HG02970 (cell line): ENCODE measurements around the gene LRMDA.
"Not testable (repeated sequence)": the region's sequence is repeated elsewhere in the genome, so short reads cannot be mapped to it uniquely, and the experiment has no call there.

Experiments
- ATAC-seq: cut with Tn5 transposase; IDR thresholded peaks from one replicate; pipeline ENCODE4 v1.9.1; 2021; ENCODE audit warnings: mild to moderate bottlenecking, moderate library complexity, moderate number of reproducible peaks; ENCODE audit not compliant: unreplicated experiment, low FRiP score

The LRMDA gene

DNA sequence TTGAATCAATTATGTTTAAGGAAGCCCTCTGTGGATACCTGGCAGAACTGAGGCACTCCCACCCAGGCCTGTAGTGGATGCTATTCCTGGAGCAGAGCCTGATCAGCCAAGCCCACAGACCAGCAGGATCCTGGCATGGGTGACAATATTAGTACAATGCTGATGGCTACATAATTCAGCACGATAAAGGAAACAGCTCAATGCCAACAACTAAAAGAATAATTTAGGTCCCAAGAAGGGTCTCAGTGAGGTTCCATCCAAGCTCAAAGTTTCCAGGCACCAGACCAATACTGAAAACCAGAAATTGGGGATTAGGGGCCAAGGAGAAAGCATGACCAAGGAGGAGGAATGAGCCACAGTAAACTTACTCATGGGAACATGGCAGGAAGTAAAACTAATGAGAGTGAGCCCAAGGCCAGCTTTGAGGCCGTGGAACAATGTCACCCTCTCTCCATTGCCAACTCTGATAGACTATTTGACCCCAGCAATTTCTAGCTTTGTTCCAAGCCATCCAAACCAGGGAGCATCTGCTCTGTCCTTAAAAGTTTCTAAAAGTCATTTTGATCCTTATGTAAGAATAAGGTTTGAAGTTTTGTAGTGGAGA, 1123.7 kb downstream of the LRMDA start:
- ATAC-seq = no peak

DNA sequence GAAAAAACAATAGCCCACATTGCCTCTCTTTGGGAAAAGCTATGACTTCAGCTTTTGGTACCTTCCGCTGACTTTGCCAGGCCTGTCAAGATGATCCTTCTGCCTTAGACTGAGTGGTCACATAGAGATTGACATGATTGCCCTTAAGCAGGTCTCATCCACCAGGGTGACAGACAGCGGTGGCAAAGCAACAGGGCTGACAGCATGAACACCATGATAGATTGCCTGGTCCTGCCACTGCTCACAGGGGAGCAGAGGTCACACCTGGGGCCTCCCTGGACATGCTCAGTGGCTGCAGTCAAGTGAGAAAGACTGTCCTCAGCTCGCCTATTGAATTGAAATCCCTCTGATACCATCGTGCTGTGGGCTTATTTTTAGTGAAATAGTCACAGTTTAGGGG, 1125.9 kb downstream of the LRMDA start:
- ATAC-seq = no peak

DNA sequence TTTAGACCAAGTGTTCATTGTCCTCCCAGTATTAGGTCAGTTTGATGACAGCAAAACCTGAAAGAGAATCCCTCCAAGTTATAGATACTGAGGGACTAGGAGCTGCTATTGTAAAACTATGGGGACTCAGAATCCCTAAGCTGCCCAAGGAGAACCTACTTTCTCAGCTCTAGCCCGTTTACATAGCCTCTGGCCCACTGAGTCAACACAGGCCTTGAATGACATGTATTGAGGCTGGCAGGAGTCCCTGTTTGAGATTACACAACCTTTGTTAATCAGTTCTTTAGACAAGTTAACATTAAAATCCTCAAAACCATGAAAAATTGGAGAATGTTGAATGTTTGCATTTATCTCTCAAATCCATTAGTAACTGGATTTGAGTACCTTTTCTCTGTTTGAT, 1127.2 kb downstream of the LRMDA start:
- no peak for ATAC-seq

DNA sequence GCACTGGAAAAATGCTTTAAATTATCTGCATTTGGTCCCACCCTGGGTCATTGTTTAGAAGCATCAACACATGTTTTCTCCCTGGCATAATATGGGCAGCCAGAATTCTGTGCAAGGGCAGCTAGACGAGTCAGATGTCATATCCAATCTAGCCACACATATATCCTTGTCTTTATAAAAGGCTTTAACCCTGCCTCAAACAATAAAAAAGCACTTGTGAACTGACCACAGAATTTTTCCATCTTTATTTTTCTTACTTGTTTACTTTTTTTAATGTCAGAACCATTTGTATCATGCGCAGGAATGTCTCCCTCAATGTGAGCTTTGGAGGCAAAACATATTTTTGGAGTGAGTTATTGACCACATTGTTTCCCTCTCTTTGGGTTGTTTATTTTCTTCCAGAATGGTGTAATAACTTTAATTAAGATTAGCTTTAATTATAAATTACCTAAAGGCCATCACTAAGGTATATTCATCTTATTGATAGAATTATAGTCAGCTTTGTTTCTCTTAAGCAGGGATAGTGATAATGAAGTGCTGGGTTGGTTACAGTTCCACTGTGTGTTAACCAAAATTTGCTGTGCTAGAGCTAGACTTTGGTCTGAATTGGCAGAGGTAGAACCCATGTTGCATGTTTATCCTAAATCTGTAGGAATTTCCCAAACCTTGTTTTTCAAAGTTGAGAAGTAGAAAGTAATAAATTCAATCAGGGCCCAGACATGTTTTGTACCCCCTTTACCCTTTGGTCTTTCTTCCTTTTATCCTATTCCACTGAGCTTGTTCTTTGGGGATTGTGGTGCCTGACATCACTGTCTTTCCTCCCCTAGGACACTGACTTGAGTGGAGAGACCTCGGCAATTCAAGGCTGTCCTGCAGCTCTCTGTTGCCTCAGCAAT, 1127.8 kb downstream of the LRMDA start:
- no peak for ATAC-seq

DNA sequence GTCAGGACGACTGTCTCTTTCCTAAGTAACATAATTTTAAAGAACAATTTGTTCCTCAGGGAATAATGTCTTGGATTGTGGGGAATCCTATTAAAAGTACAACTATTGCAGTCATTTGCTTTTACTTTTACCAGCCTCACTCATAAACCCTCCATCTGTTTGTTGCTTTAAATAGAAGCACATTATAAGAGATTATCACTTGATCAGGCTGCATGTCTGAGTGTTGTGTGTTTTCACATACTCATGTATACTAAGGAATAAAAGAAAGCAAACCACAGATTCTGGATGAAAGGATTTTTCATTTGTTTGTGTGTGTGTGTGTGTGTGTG, 1128.4 kb downstream of the LRMDA start:
- ATAC-seq = no peak

DNA sequence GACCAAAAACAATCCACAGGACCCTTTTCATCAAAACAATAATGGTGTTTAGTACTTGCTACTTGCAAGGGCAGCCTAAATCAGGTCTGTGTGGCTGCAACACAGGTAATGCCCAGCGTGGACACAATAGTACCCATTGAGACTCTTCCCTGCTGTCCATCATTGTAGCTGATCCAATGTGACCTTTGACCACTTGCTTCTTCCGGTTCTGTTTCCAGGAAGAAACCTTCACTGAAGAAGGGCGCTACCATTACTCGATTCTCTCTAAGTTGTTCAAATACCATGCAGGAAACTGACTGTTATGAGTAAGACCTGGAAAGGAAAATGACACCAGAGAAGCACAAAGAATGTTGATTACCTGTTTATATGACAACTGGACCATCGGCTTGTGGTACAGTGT, 1128.9 kb downstream of the LRMDA start:
- ATAC-seq = no peak

DNA sequence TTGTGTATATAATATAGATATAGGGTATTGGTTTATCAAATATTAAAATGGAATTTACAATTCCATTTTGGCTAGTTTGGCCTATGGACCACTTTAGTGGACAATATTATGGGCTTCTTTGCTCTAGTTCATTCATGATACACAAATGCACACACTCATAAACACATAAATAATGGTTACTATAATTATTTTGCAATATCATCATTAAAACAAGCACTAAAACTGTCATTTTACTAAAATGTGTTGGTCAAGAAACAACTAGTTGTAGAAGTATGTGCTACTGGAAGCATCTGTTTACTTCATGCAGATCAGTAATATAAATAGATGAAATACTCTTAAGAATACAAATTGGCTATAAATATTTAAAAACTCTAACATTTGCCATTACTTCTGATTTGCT, 1131.9 kb downstream of the LRMDA start:
- no peak for ATAC-seq

DNA sequence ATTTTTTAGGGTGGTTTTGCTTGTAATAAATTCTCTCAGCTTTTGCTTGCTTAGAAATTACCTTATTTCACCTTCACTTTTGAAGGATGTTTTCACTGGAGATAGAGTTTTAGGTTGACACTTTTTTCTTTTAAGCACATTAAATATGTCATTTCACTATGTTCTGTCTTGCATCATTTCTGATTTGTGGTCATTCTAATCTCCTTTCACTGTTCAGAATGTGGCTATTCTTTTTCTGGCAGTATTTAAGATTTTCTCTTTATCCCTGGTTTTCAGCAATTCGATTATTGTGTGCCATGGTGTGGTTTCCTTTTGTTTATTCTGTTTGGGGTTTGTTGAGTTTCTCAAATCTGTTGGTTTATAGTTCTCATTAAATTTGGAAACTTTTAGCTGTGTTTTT, 1140.6 kb downstream of the LRMDA start:
- no peak for ATAC-seq

DNA sequence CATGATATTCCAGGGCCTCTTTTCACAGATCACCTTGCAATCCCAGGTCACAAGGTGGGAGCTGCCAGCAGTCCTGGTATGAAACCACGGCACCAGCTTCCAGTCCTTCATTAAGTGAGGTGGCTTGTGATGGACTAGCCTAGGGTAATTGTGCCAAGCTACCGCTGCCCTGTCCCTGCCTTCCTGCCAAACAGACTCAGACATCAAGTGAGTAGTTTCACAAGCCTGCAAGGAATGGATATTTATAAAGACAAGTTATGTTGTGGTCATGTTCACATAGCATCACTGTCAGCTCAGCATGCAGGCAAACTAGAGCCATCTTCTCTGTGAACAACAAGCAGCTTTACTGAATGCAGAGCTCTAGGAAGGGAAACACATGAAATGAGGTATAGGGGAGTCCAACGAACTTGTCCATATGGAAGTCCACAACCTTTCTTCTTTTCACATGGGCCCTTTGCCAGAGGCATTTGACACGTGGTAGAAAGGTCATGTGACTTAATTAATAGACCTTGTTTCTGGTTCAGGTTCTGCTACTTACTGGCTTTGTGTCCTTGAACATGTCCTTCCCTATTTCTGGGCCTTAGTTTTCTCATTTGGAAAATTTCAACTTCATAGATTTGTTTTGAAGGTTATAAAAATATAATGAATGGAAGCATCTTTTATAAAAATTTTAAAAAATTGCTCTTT, 1145.0 kb downstream of the LRMDA start:
- no peak for ATAC-seq

DNA sequence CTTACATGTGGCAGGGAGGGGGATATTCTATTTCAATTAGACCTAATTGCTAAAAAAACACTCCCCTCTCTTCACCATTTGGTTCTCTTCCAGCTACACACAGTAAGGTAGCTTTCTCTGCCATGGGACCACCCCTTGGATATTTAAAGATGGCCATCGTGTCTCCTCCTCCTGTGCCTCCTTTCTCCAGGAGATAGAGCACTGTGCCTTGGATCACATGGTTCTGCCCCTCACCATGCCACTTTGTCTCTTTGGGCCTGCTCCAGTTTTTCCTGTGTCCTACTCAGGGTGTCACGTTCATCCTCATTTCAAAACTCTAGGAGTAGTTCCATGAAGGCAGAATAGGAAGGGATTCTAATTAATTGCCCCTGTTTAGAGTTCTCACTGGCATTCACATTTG, 1146.0 kb downstream of the LRMDA start:
- no peak for ATAC-seq

DNA sequence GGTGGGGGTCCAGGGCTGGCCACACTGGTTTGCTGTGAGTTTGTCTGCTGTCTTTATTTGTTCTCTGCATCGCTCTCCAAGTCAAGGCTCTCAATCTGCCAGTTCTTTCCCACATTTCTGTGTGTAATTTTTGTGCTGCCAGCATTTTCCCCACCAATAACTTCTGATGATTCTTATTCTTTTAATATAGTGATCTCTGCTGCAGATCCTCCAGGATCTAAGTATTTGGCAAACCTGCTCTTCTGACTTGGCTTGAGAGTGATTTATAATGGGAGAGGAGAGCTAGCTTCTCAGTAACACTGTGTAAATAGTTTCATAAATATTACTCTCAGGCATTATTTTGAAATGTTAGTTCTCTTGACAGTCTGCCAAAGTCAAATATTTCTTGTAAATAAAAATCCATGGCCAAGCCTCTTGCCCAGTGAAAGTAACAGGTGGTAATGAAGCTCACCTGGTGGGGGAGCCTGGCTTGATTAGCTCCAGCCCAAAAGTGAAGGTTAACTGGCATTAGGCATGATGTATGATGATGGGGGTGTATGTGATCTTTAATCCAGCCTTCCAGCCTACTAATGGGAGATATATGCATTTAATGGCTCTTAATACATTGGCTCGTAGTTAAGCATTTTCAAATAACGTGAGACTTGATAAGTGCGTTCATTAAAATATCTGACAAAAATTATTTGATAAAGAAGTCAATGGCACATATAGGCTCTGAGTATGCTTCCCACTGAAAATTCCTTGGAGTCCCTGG, 1150.3 kb downstream of the LRMDA start:
- ATAC-seq = no peak

DNA sequence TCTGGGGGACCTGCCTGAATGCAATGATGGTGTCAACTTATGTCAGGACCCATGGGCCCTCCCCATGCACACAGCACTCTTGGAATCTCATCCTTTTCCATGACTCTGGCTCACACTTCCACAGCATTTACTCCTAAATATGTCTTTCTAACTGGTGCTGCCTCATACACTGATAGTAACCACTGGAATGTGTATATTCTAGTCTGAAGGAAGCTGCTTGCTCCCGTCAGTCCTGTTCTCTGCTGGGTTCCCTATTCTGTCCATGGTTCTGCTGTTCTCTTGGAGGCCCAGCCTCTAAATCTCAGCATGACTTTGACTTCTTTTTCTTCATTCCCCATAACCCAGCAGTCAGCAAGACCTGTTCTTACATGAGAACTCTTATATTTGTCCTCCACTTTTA, 1151.1 kb downstream of the LRMDA start:
- no peak for ATAC-seq

DNA sequence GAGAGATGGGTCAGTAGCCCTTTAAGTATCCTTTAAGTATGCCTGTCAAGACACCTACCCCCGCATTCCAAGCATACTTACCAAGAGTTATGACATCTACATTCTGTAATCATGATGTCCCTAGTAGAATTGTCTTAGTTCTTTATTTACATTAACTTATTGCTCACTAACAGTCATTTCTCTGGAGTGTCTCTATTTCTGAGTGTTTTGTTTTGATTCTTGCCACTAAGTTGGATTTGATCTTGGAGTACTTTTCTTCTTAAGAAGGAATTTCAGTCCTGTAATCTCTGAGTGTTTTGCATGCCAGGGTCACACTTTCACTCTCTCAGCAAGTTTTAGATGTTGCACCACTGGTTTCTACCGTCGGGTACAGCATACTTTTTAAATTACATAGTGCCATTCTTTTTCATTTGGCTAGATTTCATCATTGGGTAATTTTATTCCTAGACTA, 1152.3 kb downstream of the LRMDA start:
- ATAC-seq = no peak

DNA sequence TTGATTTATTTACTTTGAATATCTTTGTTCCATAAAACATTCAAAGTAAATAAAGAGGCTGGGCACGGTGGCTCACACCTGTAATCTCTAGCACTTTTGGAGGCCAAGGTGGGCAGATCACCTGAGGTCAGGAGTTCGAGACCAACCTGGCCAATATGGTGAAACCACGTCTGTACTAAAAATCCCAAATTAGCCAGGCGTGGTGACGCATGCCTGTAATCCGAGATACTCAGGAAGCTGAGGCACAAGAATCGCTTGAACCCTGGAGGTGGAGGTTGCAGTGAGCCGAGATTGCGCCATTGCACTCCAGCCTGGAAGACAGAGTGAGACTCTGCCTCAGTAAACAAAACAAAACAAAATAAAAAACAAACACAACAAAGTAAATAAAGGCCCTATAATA, 1153.0 kb downstream of the LRMDA start:
- ATAC-seq = not testable (repeated sequence)
